ENCODE data around the gene NRDC.

NRDC gene

DNA sequence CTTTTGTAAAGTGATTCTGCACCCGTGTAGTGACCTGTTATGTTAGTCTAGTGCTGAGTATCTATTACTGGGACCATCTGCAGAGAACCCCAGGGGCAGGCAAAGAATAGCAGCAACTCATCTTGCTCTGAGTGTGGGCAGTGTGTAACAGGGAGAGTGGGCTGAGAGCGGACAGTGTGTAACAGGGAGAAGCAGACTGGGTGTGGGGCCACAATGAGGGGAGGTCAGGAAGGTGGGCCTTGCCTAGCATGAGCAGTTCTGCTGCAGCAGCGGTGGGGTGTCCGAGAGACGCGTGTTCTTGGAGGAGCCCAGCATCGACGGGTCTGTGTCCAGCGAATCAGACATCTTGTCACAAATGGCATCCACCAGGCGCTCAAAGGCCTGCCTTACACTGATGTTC is 41.2 kb upstream of the NRDC start:
- TF ChIP-seq, protein P1, sequence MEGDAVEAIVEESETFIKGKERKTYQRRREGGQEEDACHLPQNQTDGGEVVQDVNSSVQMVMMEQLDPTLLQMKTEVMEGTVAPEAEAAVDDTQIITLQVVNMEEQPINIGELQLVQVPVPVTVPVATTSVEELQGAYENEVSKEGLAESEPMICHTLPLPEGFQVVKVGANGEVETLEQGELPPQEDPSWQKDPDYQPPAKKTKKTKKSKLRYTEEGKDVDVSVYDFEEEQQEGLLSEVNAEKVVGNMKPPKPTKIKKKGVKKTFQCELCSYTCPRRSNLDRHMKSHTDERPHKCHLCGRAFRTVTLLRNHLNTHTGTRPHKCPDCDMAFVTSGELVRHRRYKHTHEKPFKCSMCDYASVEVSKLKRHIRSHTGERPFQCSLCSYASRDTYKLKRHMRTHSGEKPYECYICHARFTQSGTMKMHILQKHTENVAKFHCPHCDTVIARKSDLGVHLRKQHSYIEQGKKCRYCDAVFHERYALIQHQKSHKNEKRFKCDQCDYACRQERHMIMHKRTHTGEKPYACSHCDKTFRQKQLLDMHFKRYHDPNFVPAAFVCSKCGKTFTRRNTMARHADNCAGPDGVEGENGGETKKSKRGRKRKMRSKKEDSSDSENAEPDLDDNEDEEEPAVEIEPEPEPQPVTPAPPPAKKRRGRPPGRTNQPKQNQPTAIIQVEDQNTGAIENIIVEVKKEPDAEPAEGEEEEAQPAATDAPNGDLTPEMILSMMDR (IDR thresholded peaks at IDR 0.05; ENCODE audit: low read depth, low read length): no peak
- no peak for DNase-seq (ENCODE audit: extremely low read depth, low read depth)

DNA sequence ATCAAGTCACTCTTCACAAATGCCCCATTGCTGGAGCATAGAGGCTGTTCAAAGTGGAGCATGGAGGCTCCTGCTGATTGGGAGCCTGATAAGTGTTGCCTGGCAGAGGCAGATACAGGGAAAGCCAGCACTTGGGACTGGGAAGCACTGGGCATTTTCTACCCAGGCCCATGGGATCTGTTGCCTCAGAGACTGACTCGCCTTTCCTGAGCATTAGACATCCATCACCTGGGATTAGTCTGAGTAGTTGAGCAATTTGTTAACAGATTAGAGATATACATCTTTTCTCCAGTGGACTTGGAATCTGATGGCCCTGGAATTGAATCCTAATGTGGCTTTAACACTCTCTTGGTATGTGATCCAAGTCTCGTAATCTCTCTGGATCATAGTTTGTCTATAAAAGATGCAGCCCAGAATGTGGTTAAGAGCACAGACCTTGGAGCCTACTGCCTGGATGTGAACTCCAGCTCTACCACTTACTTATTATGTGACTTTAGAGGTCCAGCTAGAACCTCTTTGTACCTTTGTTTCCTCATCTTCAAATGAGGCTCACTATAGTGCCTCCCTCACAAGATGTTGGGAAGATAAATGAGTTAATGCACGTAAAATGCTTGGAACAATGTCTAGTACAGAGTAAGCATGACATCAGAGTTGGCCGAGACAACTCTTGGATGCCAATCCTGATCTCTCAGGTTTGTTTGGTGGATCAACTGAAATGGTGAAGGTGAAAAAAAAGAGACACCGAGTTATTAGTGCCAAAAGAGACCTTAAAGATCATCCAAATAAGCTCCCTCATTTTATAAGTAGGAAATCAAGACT is 38.3 kb upstream of the NRDC start:
- no peak for DNase-seq (ENCODE audit: extremely low read depth, low read depth)

DNA sequence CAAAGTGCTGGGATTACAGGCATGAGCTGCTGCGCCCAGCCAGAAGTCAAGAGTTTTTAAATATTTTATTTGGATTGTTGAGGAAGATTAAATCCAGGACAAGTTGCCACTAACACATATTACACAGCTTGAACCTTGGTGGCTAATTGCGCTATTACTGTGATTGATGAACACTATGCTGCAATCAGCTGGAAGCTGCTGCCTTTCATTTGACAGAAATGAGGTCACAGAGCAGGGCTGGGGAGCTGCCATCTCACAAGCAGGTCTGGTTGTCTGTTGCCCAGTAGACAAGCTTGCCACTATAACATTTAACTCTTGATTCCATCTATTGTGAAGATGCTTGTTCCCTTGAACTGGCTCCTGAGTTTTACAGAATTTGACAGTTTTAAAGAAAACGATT is 37.4 kb upstream of the NRDC start:
- TF ChIP-seq, protein P1 (IDR thresholded peaks at IDR 0.05; ENCODE audit: low read depth, low read length): no peak
- no peak for DNase-seq (ENCODE audit: extremely low read depth, low read depth)

More for the DNA sequence above, 38.3 kb upstream of the NRDC start:
- TF ChIP-seq, protein P1 (IDR thresholded peaks at IDR 0.05; ENCODE audit: low read depth, low read length): no peak

DNA sequence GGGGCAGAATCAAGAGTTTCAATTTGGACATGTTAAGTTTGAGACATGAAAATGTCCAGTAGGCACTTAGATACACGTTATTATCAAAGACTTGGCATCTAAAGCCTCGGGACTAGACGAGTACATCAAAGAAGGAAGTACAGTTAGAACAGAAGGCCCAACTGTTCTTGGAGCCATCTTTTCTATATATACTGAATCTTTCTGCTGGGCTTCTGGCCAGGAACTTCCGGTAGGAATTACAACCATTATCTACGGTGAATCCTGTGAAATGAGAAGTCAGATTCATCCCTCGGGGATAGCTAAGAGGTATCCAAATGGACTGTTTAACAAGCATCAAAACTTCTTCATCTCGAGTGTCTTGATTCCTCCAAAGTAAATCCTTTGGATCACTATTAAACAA is 34.4 kb upstream of the NRDC start:
- no peak for DNase-seq (ENCODE audit: extremely low read depth, low read depth)
- TF ChIP-seq, protein P1 (IDR thresholded peaks at IDR 0.05; ENCODE audit: low read depth, low read length): no peak

DNA sequence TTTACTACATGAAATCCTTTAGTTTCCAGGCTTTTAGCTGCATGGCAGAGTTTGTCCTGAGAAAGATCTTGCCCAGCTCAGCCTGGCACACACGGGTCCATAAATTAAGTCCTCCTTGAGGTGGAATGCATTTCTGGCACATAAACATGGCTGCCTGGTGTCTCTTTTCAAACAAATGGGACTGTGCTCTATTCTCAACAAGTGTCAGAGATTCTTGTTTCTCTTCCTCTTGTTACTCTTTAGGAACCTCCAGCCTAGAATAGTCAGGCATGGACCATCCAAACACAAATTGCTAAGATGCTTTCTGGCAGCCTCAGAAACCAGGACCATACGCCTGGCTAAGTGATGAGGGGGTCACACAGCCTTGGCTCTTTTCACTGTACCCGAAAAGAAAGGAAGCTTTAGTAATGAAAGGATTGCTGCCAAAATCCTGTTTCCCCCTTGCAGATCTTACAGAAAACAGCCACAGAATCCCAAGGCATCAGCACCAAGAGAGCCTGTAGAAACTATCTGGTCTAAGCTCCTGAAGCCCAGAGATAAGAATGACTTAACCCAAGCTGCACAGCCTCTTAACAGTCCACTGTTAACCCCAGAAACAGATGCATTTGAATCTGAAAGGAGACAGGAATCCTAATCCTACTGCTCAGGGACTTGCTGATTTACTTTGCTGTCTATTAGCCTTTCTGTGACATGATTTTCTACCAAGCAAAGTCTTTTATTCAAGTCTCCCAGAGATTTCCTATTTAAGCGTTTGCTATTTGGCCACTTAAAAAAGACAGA is 31.9 kb upstream of the NRDC start:
- TF ChIP-seq, protein P1 (IDR thresholded peaks at IDR 0.05; ENCODE audit: low read depth, low read length): no peak
- no peak for DNase-seq (ENCODE audit: extremely low read depth, low read depth)

DNA sequence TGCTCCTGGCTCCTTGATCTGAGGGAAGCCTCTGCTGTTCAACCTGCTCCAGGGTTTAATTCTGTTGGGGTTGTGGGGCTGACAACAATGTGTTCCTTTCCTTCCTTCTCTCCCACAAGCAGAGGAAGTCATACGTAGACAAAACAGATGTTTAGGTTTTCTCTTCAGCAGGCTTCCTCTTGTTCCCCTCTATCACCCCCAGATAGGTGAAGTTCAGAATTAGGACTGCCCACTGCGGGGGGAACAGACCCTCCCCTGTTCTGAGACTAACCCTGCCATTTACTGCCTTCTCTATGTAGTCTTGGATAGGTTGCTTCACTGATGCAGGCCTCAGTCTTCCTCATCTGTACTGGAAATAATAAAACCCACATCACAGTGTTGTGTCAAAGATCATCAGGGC is 30.0 kb upstream of the NRDC start:
- no peak for DNase-seq (ENCODE audit: extremely low read depth, low read depth)
- TF ChIP-seq, protein P1 (IDR thresholded peaks at IDR 0.05; ENCODE audit: low read depth, low read length): no peak

DNA sequence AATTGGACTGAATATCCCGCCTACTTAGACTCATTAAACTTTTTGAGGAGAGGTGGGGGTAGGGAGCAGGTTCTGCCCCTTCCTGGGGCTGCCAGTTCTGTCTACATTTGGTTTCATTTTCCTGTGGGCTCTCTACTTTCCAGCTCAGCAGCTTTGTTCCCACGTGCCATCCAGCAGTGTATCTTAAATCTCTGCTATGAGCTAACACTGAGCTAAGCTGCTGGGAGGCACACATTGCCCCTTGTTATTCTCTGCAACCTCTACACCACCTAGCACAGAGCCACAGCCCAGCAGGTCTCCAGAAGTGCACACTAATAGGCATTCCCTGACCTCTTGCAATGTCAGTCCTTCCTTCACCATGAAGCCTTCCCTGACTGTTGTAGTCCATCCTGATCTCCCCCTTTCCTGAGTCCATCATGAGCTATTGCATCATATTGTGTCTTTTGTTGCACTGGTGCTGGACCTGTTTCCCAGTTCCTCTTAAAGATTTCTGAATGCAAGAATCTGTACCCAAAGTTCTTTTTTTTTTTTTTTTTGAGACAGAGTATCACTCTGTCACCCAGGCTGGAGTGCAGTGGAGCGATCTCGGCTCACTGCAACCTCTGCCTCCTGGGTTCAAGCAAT is 28.7 kb upstream of the NRDC start:
- TF ChIP-seq, protein P1 (IDR thresholded peaks at IDR 0.05; ENCODE audit: low read depth, low read length): no peak

More for the DNA sequence above, 28.7 kb upstream of the NRDC start:
- no peak for DNase-seq (ENCODE audit: extremely low read depth, low read depth)

All from AG09319 (cell line).